Measurements from ENCODE around the gene RALGPS1. TPM values are rescaled to one million over a fixed set of nuclear protein-coding genes. Genes with fewer than 3 reads are reported as not detected.

Gene RALGPS1
- total and polyA plus RNA-seq, 2 experiments from 2014 or later: 13.1 to 22.1 TPM

DNA sequence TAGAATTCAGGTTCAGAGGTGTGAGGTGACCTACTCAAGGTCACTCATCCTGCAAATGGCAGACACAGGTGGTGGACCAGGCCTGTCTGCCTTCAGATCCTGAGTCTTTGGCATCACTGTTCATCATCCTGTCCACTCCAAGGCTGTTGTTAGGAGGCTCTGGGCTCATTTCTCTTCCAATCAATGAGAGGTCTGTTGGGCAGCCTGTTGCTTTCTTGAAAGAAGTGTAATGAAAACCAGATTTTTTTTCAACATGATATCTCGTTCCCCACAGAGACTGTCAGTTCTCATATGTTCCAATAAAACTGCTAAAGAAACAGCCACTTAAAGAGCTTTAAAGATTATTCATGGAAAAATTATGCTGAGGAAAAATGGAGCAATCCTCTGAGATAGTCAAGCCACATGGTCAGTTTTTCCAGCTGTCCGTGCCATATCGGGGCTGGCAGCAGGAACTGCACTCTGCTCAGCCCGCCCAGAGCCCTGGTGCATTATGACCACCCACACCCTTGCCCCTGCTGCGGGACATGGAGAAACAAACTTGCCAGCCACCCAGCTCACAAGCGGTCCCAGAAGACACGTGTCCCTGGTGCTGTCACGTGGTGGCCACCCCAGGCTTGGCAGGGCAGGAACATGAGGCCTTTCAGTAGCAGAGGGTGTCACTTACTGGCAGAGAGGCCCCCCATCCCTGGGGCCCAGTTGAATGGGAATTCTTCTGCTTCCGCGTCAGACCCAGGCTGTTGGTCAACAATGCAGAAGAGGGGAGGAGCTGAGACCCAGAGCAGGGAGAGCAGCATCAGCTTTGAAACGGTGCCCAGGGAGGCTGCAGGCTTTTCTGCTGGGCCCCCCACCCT lies 271.6 kb downstream of the RALGPS1 start:
- peak; percentile 85 for DNase-seq (ENCODE audit: low spot score)
- H3K9me2 ChIP-seq (replicated peaks; ENCODE audit: insufficient read depth): no peaks in the 10 kb centered on the region
- WGBS (ENCODE audit: low lambda C conversion rate, missing lambda C conversion rate): 40% methylated on average over 11 of the region's 11 CpGs
- no peak overlapping the region for H3K4me3 ChIP-seq
- no peaks in the 10 kb centered on the region for H4K20me1 ChIP-seq (ENCODE audit: insufficient read depth, poor library complexity, severe bottlenecking)
- no peaks in the 10 kb centered on the region for H3K27me3 ChIP-seq
- no peaks in the 10 kb centered on the region for H3K36me3 ChIP-seq (replicated peaks; ENCODE audit: insufficient read depth, low read depth)
- no peaks in the 10 kb centered on the region for H3K79me2 ChIP-seq
- peak overlapping the region; percentile 98 for H3K27ac ChIP-seq
- peak overlapping the region; percentile 50 for H3K4me2 ChIP-seq
- TF ChIP-seq CTCF (IDR thresholded peaks at IDR 0.05; ENCODE audit: poor library complexity) (no peak), EZH2 (IDR thresholded peaks at IDR 0.05; ENCODE audit: borderline replicate concordance) (no peak), EZH2phosphoT487 (IDR thresholded peaks at IDR 0.05; ENCODE audit: low read depth, severe bottlenecking, unreplicated experiment) (no peak)
- no peaks in the 10 kb centered on the region for H3K9me3 ChIP-seq (ENCODE audit: low read depth)
- H2AFZ ChIP-seq: no peak overlapping the region
- H3K4me1 ChIP-seq (ENCODE audit: insufficient read depth): peaks cover 16% of the 10 kb centered on the region

DNA sequence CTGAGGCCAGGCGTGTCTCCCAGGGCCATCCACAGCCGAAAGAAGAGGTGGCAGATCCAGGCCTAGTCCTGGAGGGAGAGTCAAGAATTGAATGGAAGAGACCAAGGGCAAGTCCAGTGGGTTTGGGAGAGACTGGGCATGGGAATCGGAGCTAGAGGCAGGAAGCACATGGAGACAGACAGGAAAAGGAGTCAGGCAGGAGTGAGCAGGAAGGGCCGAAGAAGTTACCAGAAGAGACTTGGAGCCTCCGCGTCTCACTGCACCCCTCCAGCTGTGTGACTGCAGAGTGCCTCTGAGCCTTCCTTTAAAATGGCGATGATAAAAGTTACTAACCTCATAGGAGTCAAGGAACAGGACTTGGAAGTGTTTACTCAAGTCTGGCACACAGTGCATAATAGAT lies 272.2 kb downstream of the RALGPS1 start:
- H2AFZ ChIP-seq: no peak overlapping the region
- H3K9me2 ChIP-seq (replicated peaks; ENCODE audit: insufficient read depth): no peaks in the 10 kb centered on the region
- no peaks in the 10 kb centered on the region for H3K79me2 ChIP-seq
- no peaks in the 10 kb centered on the region for H3K27me3 ChIP-seq
- H3K4me2 ChIP-seq: peak overlapping the region; percentile 50
- 78% methylated on average over 7 of the region's 7 CpGs for WGBS (ENCODE audit: low lambda C conversion rate, missing lambda C conversion rate)
- no peaks in the 10 kb centered on the region for H3K9me3 ChIP-seq (ENCODE audit: low read depth)
- no peak for TF ChIP-seq EZH2phosphoT487 (IDR thresholded peaks at IDR 0.05; ENCODE audit: low read depth, severe bottlenecking, unreplicated experiment)
- no peak for TF ChIP-seq CTCF (IDR thresholded peaks at IDR 0.05; ENCODE audit: poor library complexity)
- TF ChIP-seq EZH2 (IDR thresholded peaks at IDR 0.05; ENCODE audit: borderline replicate concordance): no peak
- peaks cover 16% of the 10 kb centered on the region for H3K4me1 ChIP-seq (ENCODE audit: insufficient read depth)
- no peaks in the 10 kb centered on the region for H4K20me1 ChIP-seq (ENCODE audit: insufficient read depth, poor library complexity, severe bottlenecking)
- DNase-seq (ENCODE audit: low spot score): no peak
- H3K27ac ChIP-seq: peak overlapping the region; percentile 98
- no peaks in the 10 kb centered on the region for H3K36me3 ChIP-seq (replicated peaks; ENCODE audit: insufficient read depth, low read depth)
- no peak overlapping the region for H3K4me3 ChIP-seq

DNA sequence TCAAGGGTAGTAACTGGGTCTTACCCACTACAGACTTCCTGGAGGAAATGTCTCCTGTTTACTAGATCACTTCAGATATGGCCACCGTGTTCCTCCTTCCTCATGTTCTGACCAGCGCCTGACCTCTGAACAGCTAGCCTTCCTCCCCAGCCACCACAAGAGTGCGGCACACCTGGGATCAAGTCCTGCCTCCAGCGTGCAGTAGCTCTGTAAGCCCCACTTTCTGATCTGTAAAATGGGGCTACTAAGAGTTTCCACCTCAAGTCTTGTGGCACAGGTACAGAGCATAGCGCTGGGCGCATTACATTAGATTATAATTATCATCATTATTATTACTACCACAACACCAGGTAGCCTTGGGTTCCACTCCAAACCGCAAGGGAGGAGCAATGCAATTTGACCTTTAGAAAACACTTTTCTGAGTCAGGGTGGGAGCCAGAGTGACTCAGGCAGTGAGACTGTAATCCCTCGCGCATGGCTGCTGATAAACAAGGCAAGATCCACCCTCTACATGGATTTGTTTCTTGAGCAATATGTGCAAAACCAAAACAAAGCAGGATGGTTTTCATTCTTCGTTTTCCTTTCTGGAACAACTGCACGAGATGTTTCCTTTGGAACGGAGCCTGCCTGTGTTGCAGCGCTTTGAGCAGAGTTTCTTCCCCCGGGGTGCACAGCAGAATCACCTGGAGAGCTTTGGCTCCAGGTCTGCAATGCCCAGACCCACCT lies 272.8 kb downstream of the RALGPS1 start:
- H3K4me3 ChIP-seq: no peak overlapping the region
- peaks cover 16% of the 10 kb centered on the region for H3K4me1 ChIP-seq (ENCODE audit: insufficient read depth)
- no peaks in the 10 kb centered on the region for H3K9me3 ChIP-seq (ENCODE audit: low read depth)
- H2AFZ ChIP-seq: no peak overlapping the region
- H3K9me2 ChIP-seq (replicated peaks; ENCODE audit: insufficient read depth): no peaks in the 10 kb centered on the region
- no peaks in the 10 kb centered on the region for H3K27me3 ChIP-seq
- H3K27ac ChIP-seq: peak overlapping the region; percentile 98
- H3K36me3 ChIP-seq (replicated peaks; ENCODE audit: insufficient read depth, low read depth): no peaks in the 10 kb centered on the region
- peak; percentile 88 for DNase-seq (ENCODE audit: low spot score)
- no peaks in the 10 kb centered on the region for H4K20me1 ChIP-seq (ENCODE audit: insufficient read depth, poor library complexity, severe bottlenecking)
- peak overlapping the region; percentile 55 for H3K4me2 ChIP-seq
- WGBS (ENCODE audit: low lambda C conversion rate, missing lambda C conversion rate): 45% methylated on average over 14 of the region's 14 CpGs
- TF ChIP-seq EZH2 (IDR thresholded peaks at IDR 0.05; ENCODE audit: borderline replicate concordance) (no peak), EZH2phosphoT487 (IDR thresholded peaks at IDR 0.05; ENCODE audit: low read depth, severe bottlenecking, unreplicated experiment) (no peak), CTCF (IDR thresholded peaks at IDR 0.05; ENCODE audit: poor library complexity) (no peak)
- H3K79me2 ChIP-seq: no peaks in the 10 kb centered on the region
